Activated T-cell treated with anti-CD3 and anti-CD28 coated beads, Interleukin-2, amount 50 U/mL, for 72 hours (primary cell): ENCODE measurements around the gene SELENOM. TPM values are rescaled to one million over a fixed set of nuclear protein-coding genes. Genes with fewer than 3 reads are reported as not detected.

Experiments
- ATAC-seq, 2 donors: fragments of 150-1000 bp; cut with Tn5 transposase; replicated peaks in 1 of 2; 2 replicates each; pipeline ENCODE4 v1.10.0; 2021; ENCODE audit warnings: moderate library complexity in 2 of 2, mild to moderate bottlenecking in 1 of 2
- DNase-seq, 2 donors: peaks; one replicate each; pipeline ENCODE4 v3.0.0; 2021 to 2022; ENCODE audit warnings: mixed read lengths in 1 of 2
- H3K27ac Mint-ChIP-seq: one replicate; pipeline ENCODE4 v1.8.0; 2022; ENCODE audit warnings: mild to moderate bottlenecking, moderate library complexity, mixed read lengths
- H3K27me3 Mint-ChIP-seq: one replicate; pipeline ENCODE4 v1.8.0; 2022; ENCODE audit warnings: low read depth, mixed read lengths
- H3K36me3 Mint-ChIP-seq, 2 donors: one replicate each; pipeline ENCODE4 v1.8.0; 2022; ENCODE audit warnings: mixed read lengths in 2 of 2, mild to moderate bottlenecking in 1 of 2; ENCODE audit not compliant: insufficient read depth in 2 of 2
- H3K4me1 Mint-ChIP-seq: one replicate; pipeline ENCODE4 v1.8.0; 2022; ENCODE audit warnings: low read depth, mixed read lengths
- H3K4me3 Mint-ChIP-seq, 2 donors: one replicate each; pipeline ENCODE4 v1.8.0; 2022; ENCODE audit warnings: mild to moderate bottlenecking in 2 of 2, mixed read lengths in 2 of 2, moderate library complexity in 2 of 2
- H3K9me3 Mint-ChIP-seq, 2 donors: one replicate each; pipeline ENCODE4 v1.8.0; 2022; ENCODE audit warnings: mixed read lengths in 2 of 2
- total RNA-seq, 2 donors: library from RNA; stranded (reverse); gene quantifications; one replicate each; pipeline ENCODE4 v1.2.3, GENCODE V29; 2022

The SELENOM gene
- total RNA-seq, 2 donors from 2014 or later = 6.8 to 13.5 TPM

DNA sequence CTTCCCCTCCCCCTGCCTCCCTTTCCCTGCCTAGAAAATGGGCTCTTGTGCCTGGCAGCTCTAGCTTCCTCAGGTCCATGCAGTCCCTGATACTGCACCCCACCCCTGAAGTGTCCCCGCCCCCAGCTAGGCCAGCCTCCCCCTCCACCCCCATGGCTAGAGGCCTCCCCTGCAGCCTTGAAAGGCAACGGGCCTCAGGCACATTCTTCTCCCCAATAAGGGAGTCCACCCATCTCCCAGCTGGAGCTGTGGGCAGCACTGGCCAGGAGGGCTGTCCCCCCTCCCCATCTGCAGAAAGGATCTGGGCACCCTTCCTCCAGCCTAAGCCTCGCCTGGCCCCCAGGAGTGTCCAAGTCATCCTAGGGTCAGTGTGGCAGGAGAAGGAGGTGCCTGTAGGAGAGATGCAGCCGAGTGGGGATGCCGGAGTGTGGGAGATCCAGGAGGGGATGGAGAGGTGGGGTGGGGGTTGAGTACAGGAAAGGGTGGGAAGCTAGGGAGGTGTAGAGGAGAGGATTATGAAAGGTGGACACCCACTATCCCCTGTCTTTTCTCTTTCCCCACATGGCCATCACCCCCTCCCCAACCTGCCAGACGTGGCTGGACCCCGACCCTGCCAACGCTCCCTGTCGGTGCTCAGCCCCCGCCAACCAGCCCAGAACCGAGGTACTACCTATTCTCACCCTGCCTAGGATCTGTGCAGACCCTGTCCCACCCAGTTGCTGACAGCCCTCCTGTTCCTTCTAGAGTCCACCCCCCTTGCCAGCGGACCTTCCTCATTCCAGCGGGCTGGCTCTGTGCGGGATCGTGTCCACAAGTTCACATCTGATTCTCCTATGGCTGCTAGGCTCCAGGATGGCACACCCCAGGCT is 16.9 kb downstream of the SELENOM start:
- no peaks in the 10 kb centered on the region for H3K4me1 Mint-ChIP-seq
- DNase-seq (no peak), ATAC-seq (no peak)
- no peaks in the 10 kb centered on the region for H3K36me3 Mint-ChIP-seq
- no peak overlapping the region for H3K4me3 Mint-ChIP-seq
- no peak overlapping the region for H3K27ac Mint-ChIP-seq
- no peaks in the 10 kb centered on the region for H3K27me3 Mint-ChIP-seq
- H3K9me3 Mint-ChIP-seq = no peaks in the 10 kb centered on the region

DNA sequence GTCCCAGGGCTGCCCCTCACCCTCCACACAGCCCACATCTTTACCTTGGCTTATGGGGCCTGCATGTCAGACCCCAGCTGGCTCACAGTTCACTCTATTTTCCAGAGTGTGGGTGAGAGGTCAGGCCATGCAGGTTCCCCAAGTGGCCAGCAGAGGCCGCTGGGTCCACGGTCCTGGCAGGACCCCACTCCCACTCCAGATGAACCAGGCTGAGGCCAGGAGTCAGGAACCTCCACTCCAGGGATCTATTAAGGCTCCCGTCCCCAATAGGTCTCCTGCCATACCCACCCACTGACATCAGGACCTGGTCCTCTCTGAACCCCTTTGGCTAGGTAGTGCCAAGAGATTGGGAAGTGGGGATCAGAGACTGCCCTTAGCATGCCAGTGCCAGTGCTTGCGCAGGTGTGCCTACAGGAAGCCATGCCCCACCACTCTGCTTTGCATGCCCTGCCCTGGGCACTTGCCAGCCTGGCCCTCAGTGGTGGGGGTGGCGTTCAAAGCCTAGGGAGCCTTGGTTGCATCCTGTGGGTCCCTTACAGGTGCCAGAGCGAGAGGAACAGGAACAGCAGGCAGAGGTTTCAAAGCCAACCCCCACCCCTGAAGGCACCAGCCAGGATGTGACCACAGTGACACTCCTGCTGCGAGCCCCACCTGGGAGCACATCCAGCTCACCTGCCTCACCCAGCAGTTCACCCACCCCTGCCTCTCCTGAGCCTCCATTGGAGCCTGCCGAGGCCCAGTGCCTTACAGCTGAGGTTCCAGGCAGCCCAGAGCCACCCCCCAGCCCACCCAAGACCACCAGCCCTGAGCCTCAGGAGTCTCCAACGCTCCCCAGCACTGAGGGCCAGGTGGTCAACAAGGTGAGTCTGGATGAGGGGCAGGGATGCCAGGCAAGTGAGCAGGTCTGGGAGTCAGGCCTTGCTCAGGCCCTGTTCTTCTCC is 17.9 kb downstream of the SELENOM start:
- DNase-seq = peak; percentile 29 to 43
- Mint-ChIP-seq H3K27ac (no peak overlapping the region), H3K4me1 (peaks cover 1% of the 10 kb centered on the region), H3K27me3 (no peaks in the 10 kb centered on the region), H3K9me3 (no peaks in the 10 kb centered on the region), H3K36me3 (no peaks in the 10 kb centered on the region), H3K4me3 (no peak overlapping the region)
- no peak for ATAC-seq

DNA sequence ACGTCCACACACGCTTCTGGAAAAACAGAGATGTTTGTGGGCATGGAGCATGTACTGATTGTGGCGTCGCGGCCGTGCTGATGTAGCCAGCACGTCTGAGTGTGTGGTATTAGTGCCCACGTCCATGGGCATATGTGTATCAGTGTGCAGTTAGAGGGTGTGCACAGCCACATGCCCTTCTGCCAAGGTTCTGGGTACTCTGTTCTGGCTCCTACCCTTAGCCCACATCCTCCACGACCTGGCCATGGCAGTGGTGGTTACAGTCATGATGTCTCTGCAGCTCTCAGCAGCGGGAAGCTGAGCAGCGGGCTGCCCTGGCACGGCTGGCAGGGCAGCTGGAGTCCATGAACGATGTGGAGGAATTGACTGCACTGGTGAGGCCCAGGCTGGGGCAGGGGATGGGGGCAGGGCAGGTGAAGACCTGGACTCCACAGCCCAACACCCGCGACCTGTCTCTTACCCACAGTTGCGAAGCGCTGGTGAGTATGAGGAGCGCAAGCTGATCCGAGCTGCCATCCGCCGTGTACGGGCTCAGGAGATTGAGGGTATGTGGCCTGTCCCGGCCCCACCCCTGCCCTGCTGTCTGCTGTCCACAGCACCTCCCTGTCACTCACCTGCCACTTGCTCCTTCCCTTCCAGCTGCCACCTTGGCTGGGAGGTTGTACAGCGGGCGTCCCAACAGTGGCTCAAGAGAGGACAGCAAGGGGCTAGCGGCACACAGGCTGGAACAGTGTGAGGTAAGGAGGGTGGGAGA is 19.0 kb downstream of the SELENOM start:
- Mint-ChIP-seq H3K27ac (no peak overlapping the region), H3K4me1 (peaks cover 11% of the 10 kb centered on the region), H3K27me3 (no peaks in the 10 kb centered on the region), H3K4me3 (no peak overlapping the region), H3K9me3 (no peaks in the 10 kb centered on the region), H3K36me3 (no peaks in the 10 kb centered on the region)
- no peak for DNase-seq
- no peak for ATAC-seq

GRCh38 chr22:31087744-31088215 is 19.6 kb downstream of the SELENOM start:
- no peak for ATAC-seq
- Mint-ChIP-seq H3K36me3 (no peaks in the 10 kb centered on the region), H3K27me3 (no peaks in the 10 kb centered on the region), H3K4me3 (no peak overlapping the region), H3K27ac (no peak overlapping the region), H3K9me3 (no peaks in the 10 kb centered on the region), H3K4me1 (peaks cover 18% of the 10 kb centered on the region)
- DNase-seq = no peak

GRCh38 chr22:31086703-31087330 is 20.6 kb downstream of the SELENOM start:
- Mint-ChIP-seq H3K36me3 (no peaks in the 10 kb centered on the region), H3K27me3 (no peaks in the 10 kb centered on the region), H3K27ac (no peak overlapping the region), H3K4me3 (no peak overlapping the region), H3K4me1 (peaks cover 27% of the 10 kb centered on the region), H3K9me3 (no peaks in the 10 kb centered on the region)
- ATAC-seq = no peak
- no peak for DNase-seq

DNA sequence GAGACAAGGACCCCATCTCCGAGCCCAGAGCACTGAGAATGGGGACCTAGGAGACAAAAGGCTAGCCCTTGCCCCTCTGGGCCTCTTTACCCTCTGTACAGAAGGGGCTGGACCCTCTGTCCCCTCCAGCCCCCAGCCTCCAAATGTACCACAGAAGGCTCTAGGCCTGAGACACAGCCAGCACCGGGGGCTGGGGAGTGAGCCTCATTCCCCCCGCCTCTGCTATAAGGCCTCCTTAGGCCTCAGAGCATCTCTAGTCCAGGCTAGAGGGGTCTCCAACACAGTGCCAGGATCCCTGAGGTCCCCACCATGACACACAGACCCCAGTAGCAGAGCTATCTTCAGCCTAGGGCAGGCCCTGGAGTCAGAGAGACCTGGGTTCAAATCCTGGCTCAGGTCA is 21.4 kb downstream of the SELENOM start:
- H3K4me3 Mint-ChIP-seq = peak overlapping the region in 1 of 2 donors; percentile 89
- peaks cover 33% of the 10 kb centered on the region for H3K4me1 Mint-ChIP-seq
- no peaks in the 10 kb centered on the region for H3K9me3 Mint-ChIP-seq
- ATAC-seq (no peak), DNase-seq (no peak)
- no peak overlapping the region for H3K27ac Mint-ChIP-seq
- no peaks in the 10 kb centered on the region for H3K27me3 Mint-ChIP-seq
- H3K36me3 Mint-ChIP-seq = no peaks in the 10 kb centered on the region

- ATAC-seq (no peak), DNase-seq (no peak)
- Mint-ChIP-seq H3K4me3 (peak overlapping the region; percentile 89 to 96), H3K36me3 (no peaks in the 10 kb centered on the region), H3K4me1 (peaks cover 33% of the 10 kb centered on the region), H3K27ac (peak overlapping the region; percentile 86), H3K27me3 (no peaks in the 10 kb centered on the region), H3K9me3 (no peaks in the 10 kb centered on the region)
These were observed 21.9 kb downstream of the SELENOM start for GRCh38 chr22:31085493-31085824.

- peak overlapping the region; percentile 89 to 96 for H3K4me3 Mint-ChIP-seq
- H3K9me3 Mint-ChIP-seq = no peaks in the 10 kb centered on the region
- H3K27me3 Mint-ChIP-seq = no peaks in the 10 kb centered on the region
These were observed 22.4 kb downstream of the SELENOM start for GRCh38 chr22:31084811-31085492.

DNA sequence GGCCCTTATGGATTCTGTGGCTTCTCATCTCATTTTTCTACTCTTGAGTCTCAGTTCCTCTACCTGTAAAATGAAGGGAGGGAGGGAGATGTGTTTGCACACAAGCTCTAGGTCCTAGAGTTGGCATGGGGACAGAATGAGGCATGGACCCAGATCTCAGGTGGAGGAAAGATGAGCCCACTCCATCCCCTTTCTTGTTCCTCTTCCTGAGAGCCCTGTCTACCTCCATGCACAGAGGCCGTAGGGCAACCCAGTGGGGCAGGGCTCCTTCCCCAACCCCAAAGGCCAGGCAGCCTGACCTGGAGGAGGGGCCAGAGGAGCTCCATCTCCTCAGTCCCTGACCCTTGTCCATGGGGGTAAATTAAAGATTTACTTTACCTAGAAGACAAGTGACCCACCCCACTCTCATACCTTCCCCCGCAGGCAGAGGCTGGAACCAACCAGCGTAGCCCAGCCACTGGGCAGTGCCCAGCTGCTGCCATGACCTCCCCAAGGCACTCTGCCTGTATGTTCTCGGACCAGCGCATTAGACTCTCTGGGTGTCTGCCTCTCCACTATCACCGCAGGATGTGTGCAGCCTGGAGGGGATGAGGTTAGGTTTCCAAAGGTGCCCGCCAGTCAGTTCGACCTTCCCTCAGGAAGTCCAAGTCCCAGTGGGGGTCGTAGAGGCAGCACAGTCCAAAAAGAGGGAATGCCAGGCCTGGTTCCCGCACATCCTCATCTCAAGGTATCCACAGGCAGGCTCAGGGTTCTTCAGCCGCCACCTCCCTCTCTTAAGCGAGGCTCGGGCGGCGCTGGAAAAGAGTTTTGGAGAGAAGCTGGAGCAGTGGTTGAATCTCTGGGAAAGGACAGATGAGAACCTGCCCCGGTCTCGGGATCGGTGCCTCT is 23.2 kb downstream of the SELENOM start:
- Mint-ChIP-seq H3K4me3 (peak overlapping the region; percentile 89 to 96), H3K9me3 (no peaks in the 10 kb centered on the region)
- peak in 1 of 2 donors; percentile 12 for ATAC-seq

More at GRCh38 chr22:31084811-31085492, 22.4 kb downstream of the SELENOM start:
- Mint-ChIP-seq H3K27ac (peak overlapping the region; percentile 86), H3K4me1 (peaks cover 33% of the 10 kb centered on the region), H3K36me3 (no peaks in the 10 kb centered on the region)
- DNase-seq (peak; percentile 92 to 93), ATAC-seq (peak; percentile 85)

GRCh38 chr22:31083377-31083768 is 24.0 kb downstream of the SELENOM start:
- Mint-ChIP-seq H3K27ac (no peak overlapping the region), H3K27me3 (no peaks in the 10 kb centered on the region), H3K4me1 (peaks cover 33% of the 10 kb centered on the region), H3K9me3 (no peaks in the 10 kb centered on the region), H3K4me3 (peak overlapping the region; percentile 89 to 96), H3K36me3 (no peaks in the 10 kb centered on the region)
- no peak for ATAC-seq
- DNase-seq = no peak

More for the DNA sequence above, 23.2 kb downstream of the SELENOM start:
- Mint-ChIP-seq H3K36me3 (no peaks in the 10 kb centered on the region), H3K27ac (peak overlapping the region; percentile 71), H3K27me3 (no peaks in the 10 kb centered on the region), H3K4me1 (peaks cover 33% of the 10 kb centered on the region)
- DNase-seq = peak in 1 of 2 donors; percentile 23
